NT2/D1 (cell line): ENCODE results near the gene OR9Q1.

Experiments used
- SUZ12 ChIP-seq: IDR thresholded peaks from 2 replicates; pipeline ENCODE4 v1.6.1; 2011; ENCODE audit not compliant: insufficient read length, insufficient read depth; ENCODE audit errors: extremely low read depth
- ZNF274 ChIP-seq: IDR thresholded peaks from 2 replicates; pipeline ENCODE4 v1.6.1; 2011; ENCODE audit warnings: mild to moderate bottlenecking, low read depth, low read length

DNA sequence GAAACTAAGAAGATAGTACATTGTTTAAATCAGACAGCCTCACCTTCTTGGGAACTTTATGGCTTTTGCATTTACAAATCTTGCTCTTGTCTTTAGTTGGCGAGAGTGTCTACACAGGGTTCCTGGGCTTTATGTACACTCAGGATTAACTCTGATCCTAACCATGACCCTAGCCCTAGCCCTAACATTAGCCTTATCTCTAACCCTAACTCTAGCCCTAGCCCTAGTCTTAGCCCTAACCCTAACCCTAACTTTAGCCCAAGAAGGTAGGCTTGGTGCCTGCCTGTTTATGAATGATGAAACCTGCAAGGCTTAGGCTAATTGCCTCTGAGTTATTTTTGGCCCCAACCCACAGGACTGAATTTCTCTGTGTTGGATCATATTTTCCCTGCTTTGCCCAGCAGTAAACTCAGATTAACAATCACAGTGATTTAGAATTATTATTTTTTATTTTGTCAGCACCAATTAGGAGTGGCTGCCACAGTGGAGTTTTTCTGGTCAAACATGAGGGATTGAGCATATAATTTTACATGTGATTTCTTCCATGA lies 44.1 kb upstream of the OR9Q1 start:
- TF ChIP-seq ZNF274, result no peak
- TF ChIP-seq SUZ12, result no peak
